Suprapubic skin (tissue), 4 donors: ENCODE results near the gene CHD2. TPM values are rescaled to one million over a fixed set of nuclear protein-coding genes. Genes with fewer than 3 reads are reported as not detected.
A peak's percentile ranks its signal among the peaks of the same experiment; 100 is the strongest.

Source experiments
- DNase-seq, 2 donors: peaks; one replicate each; pipeline ENCODE4 v3.0.0-alpha.2; 2019; ENCODE audit warnings: low spot score in 2 of 2
- H3K27ac ChIP-seq: fragments of 200-600 bp; sonication (generic); one replicate; pipeline ENCODE4 v1.5.1; 2019
- H3K27me3 ChIP-seq: fragments of 200-600 bp; sonication (generic); one replicate; pipeline ENCODE4 v1.5.1; 2019
- H3K36me3 ChIP-seq: fragments of 200-600 bp; sonication (generic); one replicate; pipeline ENCODE4 v1.5.1; 2019
- H3K4me1 ChIP-seq: fragments of 200-600 bp; sonication (generic); one replicate; pipeline ENCODE4 v1.5.1; 2019
- H3K4me3 ChIP-seq: fragments of 200-600 bp; sonication (generic); one replicate; pipeline ENCODE4 v1.5.1; 2019; ENCODE audit warnings: mild to moderate bottlenecking
- H3K9me3 ChIP-seq: fragments of 200-600 bp; sonication (generic); one replicate; pipeline ENCODE4 v1.5.1; 2019
- CTCF ChIP-seq, 2 donors: fragments of 200-600 bp in 1 of 2; fragments of 450-650 bp in 1 of 2; sonication (generic) in 1 of 2; IDR thresholded peaks; one replicate each; pipeline ENCODE4 v1.5.1; 2016 to 2019; ENCODE audit warnings: antibody characterized with exemption in 2 of 2, mild to moderate bottlenecking in 1 of 2, moderate library complexity in 1 of 2
- EP300 ChIP-seq: sonication (generic); formaldehyde crosslinking; IDR thresholded peaks from one replicate; pipeline ENCODE4 v1.6.1; 2017; ENCODE audit warnings: antibody characterized with exemption
- POLR2A ChIP-seq, 2 donors: fragments of 450-650 bp; IDR thresholded peaks; one replicate each; pipeline ENCODE4 v1.6.1; 2017; ENCODE audit warnings: antibody characterized with exemption in 2 of 2, mild to moderate bottlenecking in 2 of 2, moderate library complexity in 2 of 2
- POLR2AphosphoS5 ChIP-seq, 3 donors: sonication (generic); formaldehyde crosslinking; IDR thresholded peaks; one replicate each; pipeline ENCODE4 v1.6.1; 2017; ENCODE audit warnings: antibody characterized with exemption in 3 of 3
- WGBS: methylation state at CpG from one replicate; pipeline ENCODE4 v1.1.5; 2018; 5-methylcytosine and 5-hydroxymethylcytosine counted together
- total RNA-seq, 4 donors: library from RNA; depleted of rRNA; stranded (reverse); fragments of >200 nt; gene quantifications; one replicate each; pipeline ENCODE4 v1.1.0, GENCODE V29; 2016

The CHD2 gene
- total RNA-seq, 4 donors from 2014 or later = 93.3 to 319 (median 127) TPM

- peaks cover 74% of the 10 kb centered on the region for H3K4me1 ChIP-seq
- WGBS = 67% methylated on average over 4 of the region's 4 CpGs
- TF ChIP-seq EP300 (no peak), CTCF (IDR thresholded peaks at IDR 0.05) (no peak), POLR2A (IDR thresholded peaks at IDR 0.05) (no peak), POLR2AphosphoS5 (IDR thresholded peaks at IDR 0.05) (no peak)
- peak overlapping the region; percentile 47 for H3K27ac ChIP-seq
- no peak overlapping the region for H3K4me3 ChIP-seq
- H3K27me3 ChIP-seq = no peaks in the 10 kb centered on the region
- H3K36me3 ChIP-seq = peaks cover 26% of the 10 kb centered on the region
- no peak for DNase-seq
- no peaks in the 10 kb centered on the region for H3K9me3 ChIP-seq
Observed at GRCh38 chr15:92921215-92922131, 21.3 kb downstream of the CHD2 start.

GRCh38 chr15:92922418-92923002 is 22.4 kb downstream of the CHD2 start:
- Histone ChIP-seq H3K9me3 (no peaks in the 10 kb centered on the region), H3K27ac (peak overlapping the region; percentile 47), H3K36me3 (peaks cover 37% of the 10 kb centered on the region), H3K4me1 (peaks cover 64% of the 10 kb centered on the region), H3K27me3 (no peaks in the 10 kb centered on the region), H3K4me3 (no peak overlapping the region)
- WGBS = 73% methylated on average over 5 of the region's 5 CpGs
- TF ChIP-seq CTCF (IDR thresholded peaks at IDR 0.05) = no peak
- no peak for TF ChIP-seq POLR2A (IDR thresholded peaks at IDR 0.05)
- no peak for TF ChIP-seq EP300
- no peak for TF ChIP-seq POLR2AphosphoS5 (IDR thresholded peaks at IDR 0.05)
- no peak for DNase-seq

GRCh38 chr15:92924216-92924615 is 24.1 kb downstream of the CHD2 start:
- 50% methylated on average over 7 of the region's 7 CpGs for WGBS
- Histone ChIP-seq H3K9me3 (no peaks in the 10 kb centered on the region), H3K4me1 (peaks cover 48% of the 10 kb centered on the region), H3K4me3 (no peak overlapping the region), H3K27me3 (no peaks in the 10 kb centered on the region), H3K27ac (no peak overlapping the region), H3K36me3 (peaks cover 54% of the 10 kb centered on the region)
- TF ChIP-seq CTCF (IDR thresholded peaks at IDR 0.05) = no peak
- no peak for TF ChIP-seq EP300
- no peak for TF ChIP-seq POLR2A (IDR thresholded peaks at IDR 0.05)
- no peak for TF ChIP-seq POLR2AphosphoS5 (IDR thresholded peaks at IDR 0.05)
- DNase-seq = no peak

- peaks cover 43% of the 10 kb centered on the region for H3K4me1 ChIP-seq
- DNase-seq = no peak
- no peaks in the 10 kb centered on the region for H3K9me3 ChIP-seq
- H3K4me3 ChIP-seq = no peak overlapping the region
- WGBS = 98% methylated on average over 2 of the region's 2 CpGs
- H3K27me3 ChIP-seq = no peaks in the 10 kb centered on the region
- no peak overlapping the region for H3K27ac ChIP-seq
- H3K36me3 ChIP-seq = peaks cover 65% of the 10 kb centered on the region
- TF ChIP-seq CTCF (IDR thresholded peaks at IDR 0.05) = no peak
- no peak for TF ChIP-seq POLR2A (IDR thresholded peaks at IDR 0.05)
Observed at GRCh38 chr15:92925454-92925853, 25.3 kb downstream of the CHD2 start.

- peaks cover 90% of the 10 kb centered on the region for H3K36me3 ChIP-seq
- TF ChIP-seq EP300 (no peak), POLR2AphosphoS5 (IDR thresholded peaks at IDR 0.05) (no peak), POLR2A (IDR thresholded peaks at IDR 0.05) (no peak), CTCF (IDR thresholded peaks at IDR 0.05) (no peak)
Observed at GRCh38 chr15:92928225-92928750, 28.2 kb downstream of the CHD2 start.

More at GRCh38 chr15:92928225-92928750, 28.2 kb downstream of the CHD2 start:
- no peaks in the 10 kb centered on the region for H3K27me3 ChIP-seq
- H3K9me3 ChIP-seq = no peaks in the 10 kb centered on the region
- H3K27ac ChIP-seq = no peak overlapping the region
- peaks cover 18% of the 10 kb centered on the region for H3K4me1 ChIP-seq
- 95% methylated on average over 3 of the region's 3 CpGs for WGBS
- DNase-seq = no peak
- H3K4me3 ChIP-seq = no peak overlapping the region
